ENCODE data around the gene TNK2.

- TF ChIP-seq CTCF (tag by site-specific recombination; IDR thresholded peaks at IDR 0.05) = no peak
- TF ChIP-seq BCL11B (tag by site-specific recombination; IDR thresholded peaks at IDR 0.05; ENCODE audit: low read depth) = no peak
- TF ChIP-seq BCL11A (tag by site-specific recombination; IDR thresholded peaks at IDR 0.05; ENCODE audit: low read depth) = no peak
Measured at GRCh38 chr3:195885036-195885891, 23.1 kb downstream of the TNK2 start.

All from HEK293 (cell line).